Kidney (tissue), 14 donors: ENCODE data around the gene IFIT2. TPM values are rescaled to one million over a fixed set of nuclear protein-coding genes. Genes with fewer than 3 reads are reported as not detected.
A peak's percentile ranks its signal among the peaks of the same experiment; 100 is the strongest.
"Not testable (repeated sequence)": the region's sequence is repeated elsewhere in the genome, so short reads cannot be mapped to it uniquely, and the experiment has no call there.

Experiments
- DNase-seq, 5 donors: peaks; one replicate each; pipeline ENCODE4 v3.0.0-alpha.2; 2013 to 2020
- FAIRE-seq: peaks from 2 replicates; lab custom pipeline; 2012; peaks lifted over from hg19 to GRCh38; lab: Jason Lieb, UNC
- H3K27ac ChIP-seq, 2 donors: one replicate each; pipeline ENCODE4 v1.7.0; 2013; ENCODE audit warnings: low read depth in 2 of 2, low read length in 2 of 2, inconsistent platforms in 1 of 2
- H3K27me3 ChIP-seq: one replicate; pipeline ENCODE4 v1.7.1; 2013; ENCODE audit warnings: low read length, inconsistent platforms; ENCODE audit not compliant: control insufficient read depth, insufficient read depth
- H3K36me3 ChIP-seq, 3 donors: one replicate each; pipeline versions ENCODE4 v1.7.0 to v1.7.1; 2013; ENCODE audit warnings: low read length in 3 of 3, control low read depth in 1 of 3, inconsistent platforms in 1 of 3; ENCODE audit not compliant: insufficient read depth in 3 of 3, control insufficient read depth in 2 of 3
- H3K4me1 ChIP-seq, 3 donors: one replicate each; pipeline versions ENCODE4 v1.7.0 to v1.7.1; 2013; ENCODE audit warnings: low read length in 3 of 3, inconsistent platforms in 1 of 3, low read depth in 1 of 3; ENCODE audit not compliant: control insufficient read depth in 2 of 3, insufficient read depth in 2 of 3
- H3K4me3 ChIP-seq, 3 donors: one replicate each; pipeline versions ENCODE4 v1.7.0 to v1.8.1; 2013; ENCODE audit warnings: low read length in 3 of 3, control low read depth in 1 of 3, inconsistent platforms in 1 of 3
- H3K9ac ChIP-seq, 3 donors: one replicate each; pipeline versions ENCODE4 v1.7.0 to v1.7.1; 2013; ENCODE audit warnings: low read length in 3 of 3, control low read depth in 1 of 3, inconsistent platforms in 1 of 3
- H3K9me3 ChIP-seq, 3 donors: one replicate each; pipeline versions ENCODE4 v1.7.0 to v1.7.1; 2013; ENCODE audit warnings: low read length in 3 of 3, control low read depth in 1 of 3, inconsistent platforms in 1 of 3; ENCODE audit not compliant: control insufficient read depth in 2 of 3, insufficient read depth in 1 of 3
- intact Hi-C: fragments of 100-400 bp; cut with DNase I; formaldehyde crosslinking; loops from one replicate; pipeline ENCODE4 v1.11.1; 2022
- polyA plus RNA-seq: library from polyadenylated mRNA; stranded (reverse); fragments of 350-450 nt; fragmentation: Illumina TruSeq; extraction: RNeasy Lipid Tissue Mini Kit (QIAGEN cat#74804); gene quantifications from one replicate; pipeline ENCODE4 v1.2.3, GENCODE V29; 2014; ENCODE audit warnings: low read depth, low replicate concordance; ENCODE audit not compliant: insufficient read depth
- total RNA-seq: library from RNA; stranded (reverse); fragmentation: NEBNext Ultra II Directional; extraction: Animal tissue kit (Norgen Biotek cat#: 25700); gene quantifications from one replicate; pipeline ENCODE4 v1.2.1, GENCODE V29; 2021
- TF ChIP-seq, protein P1 (sequence below): IDR thresholded peaks from 3 replicates; pipeline ENCODE4 v1.5.1; 2012; ENCODE audit warnings: mild to moderate bottlenecking, moderate library complexity, borderline replicate concordance; ENCODE audit not compliant: insufficient read depth; ENCODE audit errors: extremely low read depth
- donor health status: control.
- donor health status: control.
- donor health status: control.
- donor health status: control.
- donor health status: control.
- donor health status: DM: yes; HTN: yes; CAD: no.
- donor health status: Normal renal cell carcinoma (clear cell type).

The IFIT2 gene
- total and polyA plus RNA-seq, 2 donors from 2014 or later: 6.9 to 12.2 TPM

DNA sequence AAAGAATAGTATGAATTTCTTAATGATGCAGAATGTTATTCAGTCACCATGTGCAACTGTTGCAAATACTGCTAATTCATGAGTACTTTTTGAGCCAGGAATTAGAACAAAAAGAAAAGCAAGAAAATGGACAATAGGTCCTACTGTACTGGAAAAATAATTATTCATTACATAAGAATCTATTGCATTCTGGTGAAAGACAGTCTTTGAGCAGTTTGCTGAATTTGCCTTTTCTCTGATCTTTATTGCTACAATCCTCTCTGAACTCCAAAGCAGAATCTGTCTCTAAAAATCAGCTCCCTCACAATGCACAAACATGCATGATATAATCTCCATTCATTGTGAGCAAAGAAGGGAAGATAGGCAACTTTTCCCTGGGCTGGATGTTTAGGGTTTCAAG, 12.8 kb downstream of the IFIT2 start:
- FAIRE-seq (no peak), DNase-seq (no peak)
- intact Hi-C loops: no loop called here
- no peaks in the 10 kb centered on the region for H3K36me3 ChIP-seq
- TF ChIP-seq, protein P1, sequence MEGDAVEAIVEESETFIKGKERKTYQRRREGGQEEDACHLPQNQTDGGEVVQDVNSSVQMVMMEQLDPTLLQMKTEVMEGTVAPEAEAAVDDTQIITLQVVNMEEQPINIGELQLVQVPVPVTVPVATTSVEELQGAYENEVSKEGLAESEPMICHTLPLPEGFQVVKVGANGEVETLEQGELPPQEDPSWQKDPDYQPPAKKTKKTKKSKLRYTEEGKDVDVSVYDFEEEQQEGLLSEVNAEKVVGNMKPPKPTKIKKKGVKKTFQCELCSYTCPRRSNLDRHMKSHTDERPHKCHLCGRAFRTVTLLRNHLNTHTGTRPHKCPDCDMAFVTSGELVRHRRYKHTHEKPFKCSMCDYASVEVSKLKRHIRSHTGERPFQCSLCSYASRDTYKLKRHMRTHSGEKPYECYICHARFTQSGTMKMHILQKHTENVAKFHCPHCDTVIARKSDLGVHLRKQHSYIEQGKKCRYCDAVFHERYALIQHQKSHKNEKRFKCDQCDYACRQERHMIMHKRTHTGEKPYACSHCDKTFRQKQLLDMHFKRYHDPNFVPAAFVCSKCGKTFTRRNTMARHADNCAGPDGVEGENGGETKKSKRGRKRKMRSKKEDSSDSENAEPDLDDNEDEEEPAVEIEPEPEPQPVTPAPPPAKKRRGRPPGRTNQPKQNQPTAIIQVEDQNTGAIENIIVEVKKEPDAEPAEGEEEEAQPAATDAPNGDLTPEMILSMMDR: no peak
- H3K9ac ChIP-seq: no peak overlapping the region
- no peaks in the 10 kb centered on the region for H3K27me3 ChIP-seq
- no peak overlapping the region for H3K4me3 ChIP-seq
- no peak overlapping the region for H3K27ac ChIP-seq
- no peaks in the 10 kb centered on the region for H3K9me3 ChIP-seq
- H3K4me1 ChIP-seq: no peaks in the 10 kb centered on the region

DNA sequence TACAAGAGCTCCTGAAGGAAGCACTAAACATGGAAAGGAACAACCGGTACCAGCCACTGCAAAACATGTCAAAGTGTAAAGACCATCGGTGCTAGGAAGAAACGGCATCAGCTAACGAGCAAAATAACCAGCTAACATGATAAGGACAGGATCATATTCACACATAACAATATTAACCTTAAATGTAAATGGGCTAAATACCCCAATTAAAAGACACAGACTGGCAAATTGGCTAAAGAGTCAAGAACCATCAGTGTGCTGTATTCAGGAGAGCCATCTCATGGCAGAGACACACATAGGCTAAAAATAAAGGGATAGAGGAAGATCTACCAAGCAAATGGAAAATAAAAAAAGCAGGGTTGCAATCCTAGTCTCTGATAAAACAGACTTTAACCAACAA, 16.2 kb downstream of the IFIT2 start:
- H3K4me1 ChIP-seq, H3K9me3 ChIP-seq, DNase-seq, H3K27me3 ChIP-seq, H3K36me3 ChIP-seq, FAIRE-seq, intact Hi-C loops, H3K4me3 ChIP-seq, H3K27ac ChIP-seq, H3K9ac ChIP-seq: not testable (repeated sequence)

DNA sequence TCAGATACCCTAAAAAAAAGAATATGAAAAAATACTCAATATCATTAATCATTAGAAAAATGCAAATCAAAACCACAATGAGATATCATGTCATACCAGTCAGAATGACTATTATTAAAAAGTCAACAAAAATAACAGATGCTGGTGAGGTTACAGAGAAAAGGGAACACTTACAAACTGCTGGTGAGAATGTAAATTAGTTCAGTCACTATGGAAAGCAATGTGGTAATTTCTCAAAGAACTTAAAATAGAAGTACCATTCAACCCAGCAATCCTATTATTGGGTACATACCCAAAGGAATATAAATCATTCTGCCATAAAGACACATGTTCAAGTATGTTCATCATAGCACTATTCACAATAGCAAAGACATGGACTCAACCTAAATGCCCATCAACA, 23.2 kb downstream of the IFIT2 start:
- H3K27me3 ChIP-seq, H3K36me3 ChIP-seq, intact Hi-C loops, FAIRE-seq, H3K27ac ChIP-seq, H3K9me3 ChIP-seq, DNase-seq, H3K9ac ChIP-seq, H3K4me3 ChIP-seq: not testable (repeated sequence)
- peaks cover 0 to 17% (median 14%) of the 10 kb centered on the region in 3 donors for H3K4me1 ChIP-seq

DNA sequence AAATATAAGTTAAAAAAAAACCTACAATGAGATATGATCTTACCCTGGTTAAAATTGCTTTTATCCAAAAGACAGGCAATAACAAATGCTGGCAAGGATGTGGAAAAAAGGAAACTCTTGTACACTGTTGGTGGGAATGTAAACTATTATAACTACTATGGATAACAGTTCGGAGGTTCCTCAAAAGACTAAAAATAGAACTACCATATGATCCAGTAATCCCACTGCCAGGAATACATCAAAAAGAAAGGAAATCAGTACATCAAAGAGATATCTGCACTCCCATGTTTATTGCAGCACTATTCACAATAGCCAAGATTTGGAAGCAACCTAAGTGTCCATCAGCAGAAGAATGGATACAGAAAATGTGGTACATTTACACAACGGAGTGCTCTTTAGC, 24.0 kb downstream of the IFIT2 start:
- H3K27ac ChIP-seq, H3K9me3 ChIP-seq, H3K36me3 ChIP-seq, H3K9ac ChIP-seq, DNase-seq, H3K27me3 ChIP-seq, FAIRE-seq, intact Hi-C loops, H3K4me3 ChIP-seq: not testable (repeated sequence)
- peaks cover 0 to 25% (median 21%) of the 10 kb centered on the region in 3 donors for H3K4me1 ChIP-seq

DNA sequence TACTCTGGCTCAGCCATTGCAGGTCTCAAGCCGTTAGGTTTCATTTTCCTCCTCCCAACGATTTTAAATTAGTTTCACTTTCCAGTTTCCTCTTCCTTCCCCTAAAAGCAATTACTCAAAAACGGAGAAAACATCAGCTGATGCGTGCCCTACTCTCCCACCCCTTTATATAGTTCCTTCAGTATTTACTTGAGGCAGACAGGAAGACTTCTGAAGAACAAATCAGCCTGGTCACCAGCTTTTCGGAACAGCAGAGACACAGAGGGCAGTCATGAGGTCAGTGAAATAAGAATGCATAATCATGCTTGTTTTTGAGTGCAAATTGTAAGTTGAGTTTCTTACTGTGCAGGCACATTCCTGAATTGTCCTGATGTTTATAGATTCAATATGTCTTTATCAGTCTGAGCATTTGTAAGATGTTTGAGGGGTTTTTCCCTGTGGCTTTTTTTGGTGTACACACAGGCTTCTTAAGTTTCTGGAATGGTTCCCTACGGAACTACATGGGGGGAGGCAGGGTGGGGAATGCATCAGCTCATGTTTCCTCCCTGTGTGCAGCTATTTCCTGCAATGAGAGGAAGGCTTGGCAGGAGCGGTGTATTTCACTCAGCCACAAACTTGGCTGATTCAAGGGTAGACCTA, 26.1 kb downstream of the IFIT2 start, which contains the start of gene IFIT3:
IFIT3 (plus strand) TSS at position 195 of the 639 bp plus-strand sequence; CDS start at position 272, 77 bp downstream.
- H3K4me3 ChIP-seq: peak within 1 kb of the TSS; percentile 65 to 89 (median 70)
- DNase-seq (peak in 4 of 5 donors; percentile 81 to 97 (median 90)), FAIRE-seq (peak; percentile 58)
- H3K27me3 ChIP-seq: no peaks in the 10 kb centered on the region
- intact Hi-C loops: no loop called here
- H3K27ac ChIP-seq: peak within 1 kb of the TSS; percentile 94 to 95
- no peaks in the 10 kb centered on the region for H3K9me3 ChIP-seq
- peak within 1 kb of the TSS; percentile 61 to 79 (median 72) for H3K9ac ChIP-seq
- H3K4me1 ChIP-seq: peaks cover 8 to 33% (median 29%) of the 10 kb centered on the region in 3 donors
- TF ChIP-seq, protein P1: no peak
- no peaks in the 10 kb centered on the region for H3K36me3 ChIP-seq
